Small intestine (tissue), 7 donors: ENCODE results near the gene ZNHIT3. TPM values are rescaled to one million over a fixed set of nuclear protein-coding genes. Genes with fewer than 3 reads are reported as not detected.
"Not testable (repeated sequence)": the region's sequence is repeated elsewhere in the genome, so short reads cannot be mapped to it uniquely, and the experiment has no call there.

Experiments
- DNase-seq, 2 donors: peaks; one replicate each; pipeline versions ENCODE4 v3.0.0 to v3.0.0-alpha.2; 2013
- FAIRE-seq: peaks from 2 replicates; lab custom pipeline; 2012; peaks lifted over from hg19 to GRCh38; lab: Jason Lieb, UNC
- H3K27ac ChIP-seq, 3 donors: one replicate each; pipeline ENCODE4 v1.5.1; 2013; ENCODE audit warnings: low read length in 2 of 3, mild to moderate bottlenecking in 2 of 3, control low read depth in 1 of 3, inconsistent platforms in 1 of 3, low read depth in 1 of 3, moderate library complexity in 1 of 3
- H3K27me3 ChIP-seq, 3 donors: one replicate each; pipeline ENCODE4 v1.6.1; 2013; ENCODE audit warnings: low read length in 3 of 3, inconsistent platforms in 1 of 3; ENCODE audit not compliant: control insufficient read depth in 3 of 3, insufficient read depth in 3 of 3
- H3K36me3 ChIP-seq, 3 donors: one replicate each; pipeline ENCODE4 v1.6.1; 2013; ENCODE audit warnings: low read length in 3 of 3, inconsistent platforms in 1 of 3, low read depth in 1 of 3, mild to moderate bottlenecking in 1 of 3, moderate library complexity in 1 of 3; ENCODE audit not compliant: control insufficient read depth in 3 of 3, insufficient read depth in 2 of 3
- H3K4me1 ChIP-seq, 3 donors: one replicate each; pipeline ENCODE4 v1.6.1; 2013; ENCODE audit warnings: low read length in 2 of 3, inconsistent platforms in 1 of 3, low read depth in 1 of 3, mild to moderate bottlenecking in 1 of 3, moderate library complexity in 1 of 3; ENCODE audit not compliant: control insufficient read depth in 3 of 3, insufficient read depth in 2 of 3
- H3K4me3 ChIP-seq, 3 donors: one replicate each; pipeline ENCODE4 v1.5.1; 2013; ENCODE audit warnings: low read length in 3 of 3, control low read depth in 1 of 3, inconsistent platforms in 1 of 3, low read depth in 1 of 3, mild to moderate bottlenecking in 1 of 3, moderate library complexity in 1 of 3
- H3K9me3 ChIP-seq, 2 donors: one replicate each; pipeline ENCODE4 v1.6.1; 2013; ENCODE audit warnings: low read depth in 1 of 2, low read length in 1 of 2; ENCODE audit not compliant: control insufficient read depth in 2 of 2, insufficient read depth in 1 of 2
- WGBS, 3 donors: extraction: QIAGEN DNeasy Blood & Tissue Kit; methylation state at CpG; one replicate each; pipeline ENCODE4 v1.1.7; 2013; 5-methylcytosine and 5-hydroxymethylcytosine counted together
- polyA plus RNA-seq, 4 donors: library from polyadenylated mRNA; stranded (reverse) in 3 of 4; unstranded in 1 of 4; fragments of 200-250 nt in 3 of 4; fragments of 120-200 nt in 1 of 4; gene quantifications; one replicate each; pipeline versions ENCODE4 v1.2.1 to v1.2.3, GENCODE V29; 2013
- donor health status: healthy with polysubstance abuse.
- donor health status: control.
- donor health status: control.
- donor health status: Bipolar disorder and iron deficiency.
- donor health status: healthy.

ZNHIT3 gene
- polyA plus RNA-seq, 4 donors, result 41.8 to 53.4 (median 48.7) TPM

DNA sequence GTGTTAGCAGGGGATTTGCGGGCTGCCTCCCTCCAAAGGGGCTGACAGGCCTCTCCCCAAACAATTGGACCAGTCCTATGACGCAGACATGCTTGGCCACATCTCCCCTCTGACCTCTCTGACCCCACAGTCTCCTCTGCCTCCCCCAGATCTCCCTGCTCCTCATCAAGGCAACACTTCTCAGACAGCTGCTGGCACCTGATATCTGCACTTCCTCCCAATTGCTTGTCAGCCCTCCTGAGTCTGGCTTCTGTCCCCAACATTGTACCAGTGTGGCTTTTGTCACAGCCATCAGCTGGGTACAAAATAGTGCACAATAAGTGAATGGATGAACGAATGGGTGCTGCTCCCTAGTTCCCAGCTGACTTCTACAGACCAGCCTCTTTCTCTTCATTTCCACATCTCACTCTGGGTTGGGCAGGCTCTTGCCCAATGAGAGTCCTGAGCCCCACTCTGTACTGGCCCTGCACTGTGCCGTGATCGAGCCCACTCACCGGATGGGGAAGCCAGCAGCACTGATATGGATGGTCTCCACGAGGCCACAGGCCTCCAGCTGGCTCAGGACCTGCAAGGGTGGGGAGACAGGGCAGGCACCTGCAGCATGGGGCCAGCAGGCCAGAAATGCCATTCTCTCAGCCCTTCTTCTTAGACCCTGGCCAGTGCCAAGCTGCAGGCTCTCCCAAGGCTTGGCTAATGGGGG is 17.1 kb downstream of the ZNHIT3 start:
- Histone ChIP-seq H3K36me3 (peaks cover 5 to 84% (median 13%) of the 10 kb centered on the region in 3 donors), H3K4me1 (no peaks in the 10 kb centered on the region), H3K27ac (no peak overlapping the region), H3K9me3 (no peaks in the 10 kb centered on the region), H3K27me3 (no peaks in the 10 kb centered on the region), H3K4me3 (no peak overlapping the region)
- 94 to 95% (median 94%) methylated on average over 7 of the region's 7 CpGs for WGBS, 3 donors
- DNase-seq (no peak), FAIRE-seq (no peak)

DNA sequence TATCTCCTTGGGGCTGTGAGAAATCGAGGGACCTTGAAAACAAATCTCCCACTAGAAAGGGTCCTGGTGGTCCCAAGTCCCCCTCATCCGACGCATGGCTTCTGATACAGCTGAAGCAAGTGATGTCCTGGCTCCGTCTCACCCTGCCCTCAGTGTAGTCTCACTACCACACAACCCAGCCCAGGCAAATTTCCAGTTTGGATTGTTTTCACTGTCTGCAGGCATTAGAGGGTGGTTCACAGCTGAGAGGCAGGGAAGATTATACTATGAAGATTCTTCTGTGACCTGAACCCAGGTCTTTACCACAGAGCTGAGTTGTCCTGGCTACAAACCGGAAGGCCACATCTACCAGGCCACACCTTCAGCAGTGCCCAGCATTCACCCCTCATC is 17.7 kb downstream of the ZNHIT3 start:
- FAIRE-seq, result no peak
- DNase-seq, result no peak
- WGBS, 3 donors, result 95 to 99% (median 99%) methylated on average over 5 of the region's 5 CpGs
- Histone ChIP-seq H3K27me3 (no peaks in the 10 kb centered on the region), H3K27ac (no peak overlapping the region), H3K4me3 (no peak overlapping the region), H3K4me1 (no peaks in the 10 kb centered on the region), H3K9me3 (no peaks in the 10 kb centered on the region), H3K36me3 (peaks cover 5 to 84% (median 11%) of the 10 kb centered on the region in 3 donors)

DNA sequence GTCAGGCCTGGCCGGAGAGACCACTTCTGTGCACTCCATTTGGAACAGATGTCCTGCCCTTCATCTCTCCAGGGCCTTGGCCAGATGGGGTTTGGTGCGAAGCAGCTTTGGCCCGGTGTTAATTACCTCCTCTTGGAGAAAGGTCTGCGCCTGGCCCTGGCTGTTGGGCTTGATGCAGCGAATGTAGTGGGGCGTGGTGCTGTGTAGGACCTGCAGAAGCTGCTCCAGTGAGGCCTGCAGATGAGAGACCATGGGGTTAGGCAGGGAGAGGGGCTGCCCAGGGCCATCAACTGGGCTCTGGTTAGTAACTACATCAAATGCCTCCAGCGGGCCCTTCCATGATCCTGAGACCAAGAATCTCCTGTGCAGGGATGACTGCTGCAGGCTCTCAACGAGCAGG is 18.7 kb downstream of the ZNHIT3 start:
- H3K36me3 ChIP-seq, result peaks cover 5 to 89% (median 11%) of the 10 kb centered on the region in 3 donors
- H3K4me1 ChIP-seq, result no peaks in the 10 kb centered on the region
- H3K4me3 ChIP-seq, result no peak overlapping the region
- WGBS, 3 donors, result 93 to 97% (median 94%) methylated on average over 8 of the region's 8 CpGs
- no peaks in the 10 kb centered on the region for H3K9me3 ChIP-seq
- no peaks in the 10 kb centered on the region for H3K27me3 ChIP-seq
- FAIRE-seq (no peak), DNase-seq (no peak)
- no peak overlapping the region for H3K27ac ChIP-seq

DNA sequence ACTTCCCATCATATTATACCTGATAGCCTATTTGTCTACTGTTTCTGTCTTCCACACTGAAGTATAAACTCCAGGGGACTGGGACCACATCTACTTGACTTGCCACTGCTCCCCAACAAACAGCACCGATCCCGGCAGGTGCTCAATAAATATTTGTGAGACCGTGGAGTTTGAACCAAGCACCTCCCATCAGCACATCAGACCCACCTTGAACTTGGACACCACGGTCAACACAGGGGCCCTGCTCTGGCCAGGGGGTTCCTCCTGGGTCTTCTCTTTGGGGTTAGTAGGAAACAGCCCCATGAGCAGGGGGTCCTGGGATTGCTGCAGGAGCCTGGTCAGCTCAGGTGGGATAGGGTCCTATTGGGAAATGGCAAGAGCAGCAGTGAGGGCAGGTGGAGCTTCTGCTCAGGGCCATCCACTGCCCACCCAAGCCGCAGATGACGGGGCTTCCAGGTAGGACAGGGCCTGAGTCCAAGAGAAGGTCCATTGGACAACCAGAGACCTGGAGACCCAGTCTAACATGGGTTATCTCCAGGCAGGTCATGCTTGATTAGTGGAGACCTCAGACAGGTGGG is 19.9 kb downstream of the ZNHIT3 start:
- 81 to 90% (median 85%) methylated on average over 6 of the region's 6 CpGs for WGBS, 3 donors
- H3K9me3 ChIP-seq, result no peaks in the 10 kb centered on the region
- H3K36me3 ChIP-seq, result peaks cover 5 to 90% (median 9%) of the 10 kb centered on the region in 3 donors
- DNase-seq (no peak), FAIRE-seq (no peak)
- H3K27ac ChIP-seq, result no peak overlapping the region
- no peak overlapping the region for H3K4me3 ChIP-seq
- no peaks in the 10 kb centered on the region for H3K4me1 ChIP-seq
- no peaks in the 10 kb centered on the region for H3K27me3 ChIP-seq

DNA sequence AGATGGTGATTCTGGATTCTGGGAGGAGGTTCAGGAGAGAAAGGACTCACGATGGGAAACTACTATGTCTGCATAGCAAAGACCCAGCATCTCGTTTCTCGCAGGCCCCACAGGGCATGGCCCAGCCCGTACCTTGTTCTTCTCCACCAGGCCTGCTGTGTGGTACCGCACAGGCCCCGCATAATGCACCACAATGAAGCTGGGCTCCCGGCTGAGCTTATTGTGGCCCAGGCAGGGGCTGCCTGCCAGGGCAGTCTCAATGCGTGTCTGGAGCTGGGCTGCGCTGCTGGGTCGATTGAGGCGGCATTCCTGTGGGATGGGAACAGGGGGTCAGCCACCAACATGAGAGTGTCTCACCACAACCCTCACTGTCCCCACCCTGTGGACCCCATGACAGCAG is 20.4 kb downstream of the ZNHIT3 start:
- Histone ChIP-seq H3K4me3 (no peak overlapping the region), H3K27ac (no peak overlapping the region), H3K36me3 (peaks cover 5 to 89% (median 9%) of the 10 kb centered on the region in 3 donors), H3K27me3 (no peaks in the 10 kb centered on the region), H3K9me3 (no peaks in the 10 kb centered on the region), H3K4me1 (no peaks in the 10 kb centered on the region)
- 93 to 96% (median 95%) methylated on average over 11 of the region's 11 CpGs for WGBS, 3 donors
- FAIRE-seq (no peak), DNase-seq (no peak)

DNA sequence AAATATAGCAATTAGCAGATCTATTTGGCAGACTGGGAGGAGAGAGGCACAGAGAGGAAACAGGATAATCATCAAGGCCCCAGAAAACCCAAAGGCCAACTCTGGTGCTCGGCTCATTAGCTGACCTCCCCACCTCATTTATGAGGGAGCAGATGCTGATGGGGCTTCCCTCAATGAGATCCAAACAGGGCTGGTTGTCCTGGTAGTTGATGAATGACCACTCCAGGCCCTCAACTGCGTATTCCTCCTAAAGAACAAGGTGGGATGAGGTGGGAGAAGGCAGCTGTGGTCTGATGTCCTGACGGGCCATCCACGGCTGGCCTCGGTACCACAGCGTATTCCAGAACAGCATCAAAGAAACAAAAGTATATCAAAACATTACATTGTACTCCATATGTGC is 20.8 kb downstream of the ZNHIT3 start:
- Histone ChIP-seq H3K4me1 (no peaks in the 10 kb centered on the region), H3K9me3 (no peaks in the 10 kb centered on the region), H3K27me3 (no peaks in the 10 kb centered on the region), H3K36me3 (peaks cover 5 to 87% (median 9%) of the 10 kb centered on the region in 3 donors), H3K4me3 (no peak overlapping the region), H3K27ac (no peak overlapping the region)
- WGBS, 3 donors, result 87 to 97% (median 94%) methylated on average over 6 of the region's 6 CpGs
- FAIRE-seq, result no peak
- DNase-seq, result no peak

DNA sequence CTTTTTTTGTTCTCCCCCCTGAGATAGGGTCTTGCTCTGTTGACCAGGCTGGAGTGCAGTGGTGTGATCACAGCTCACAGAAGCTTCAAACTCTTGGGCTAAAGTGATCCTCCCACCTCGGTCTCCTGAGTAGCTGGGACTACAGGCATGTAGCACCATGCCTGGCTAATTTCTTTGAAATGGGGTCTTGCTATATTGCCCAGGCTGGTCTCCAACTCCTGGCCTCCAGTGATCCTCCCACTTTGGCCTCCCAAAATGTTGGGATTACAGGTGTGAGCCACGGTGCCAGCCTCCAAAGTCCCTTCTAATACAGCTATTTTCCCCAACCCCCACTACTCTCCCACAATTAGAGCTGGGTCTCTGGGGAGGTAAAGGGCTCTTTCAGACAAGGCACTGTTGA is 22.0 kb downstream of the ZNHIT3 start:
- not testable (repeated sequence) for H3K27ac ChIP-seq, FAIRE-seq, H3K4me3 ChIP-seq, H3K4me1 ChIP-seq, DNase-seq, H3K27me3 ChIP-seq, H3K9me3 ChIP-seq
- 85 to 91% (median 91%) methylated on average over 2 of the region's 2 CpGs for WGBS, 3 donors
- H3K36me3 ChIP-seq, result peaks cover 5 to 88% (median 9%) of the 10 kb centered on the region in 3 donors

DNA sequence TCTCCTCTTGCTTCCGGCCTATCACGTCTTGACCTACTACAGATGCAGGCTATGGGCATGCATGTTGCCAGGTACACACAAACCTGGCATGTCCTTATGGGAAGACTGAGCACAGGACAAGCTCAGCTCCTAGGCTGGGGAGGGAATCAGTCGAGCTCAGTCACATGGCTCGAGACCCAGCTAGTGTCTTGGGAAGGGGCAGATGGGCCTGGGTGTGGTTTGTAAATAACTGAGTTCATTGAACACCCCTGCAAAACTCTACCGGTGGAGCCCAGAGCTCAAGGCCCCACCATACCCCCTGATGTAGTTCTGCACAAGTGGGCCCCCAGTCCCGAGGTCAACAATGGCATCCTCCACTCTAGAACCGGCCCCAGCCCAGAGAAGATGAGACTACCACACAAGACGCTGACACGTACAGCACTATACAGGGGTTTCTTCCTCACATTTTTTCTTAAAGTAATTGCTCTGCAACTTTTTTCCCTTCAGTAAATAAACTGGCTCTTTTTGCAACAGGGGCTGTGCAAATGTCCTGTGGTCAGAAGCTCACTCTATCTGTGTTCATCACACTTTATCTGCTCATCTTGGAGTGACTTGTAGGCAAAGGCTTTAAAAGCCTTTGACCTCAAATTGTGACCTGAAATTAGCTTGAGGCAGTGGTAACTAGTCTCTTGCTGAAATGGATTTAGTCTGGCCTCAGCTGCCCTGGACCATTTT is 22.9 kb downstream of the ZNHIT3 start:
- Histone ChIP-seq H3K4me3 (no peak overlapping the region), H3K27me3 (no peaks in the 10 kb centered on the region), H3K4me1 (no peaks in the 10 kb centered on the region), H3K36me3 (peaks cover 5 to 88% (median 9%) of the 10 kb centered on the region in 3 donors), H3K9me3 (no peaks in the 10 kb centered on the region), H3K27ac (no peak overlapping the region)
- 89 to 94% (median 91%) methylated on average over 9 of the region's 9 CpGs for WGBS, 3 donors
- no peak for FAIRE-seq
- DNase-seq, result no peak
